HEK293T (cell line): ENCODE measurements around the gene MGST2.

Experiments
- CTCF ChIA-PET: fragments of 350-600 bp; formaldehyde crosslinking; extraction: SDS; loops from one replicate; lab custom pipeline; 2021; ENCODE audit warnings: antibody characterized with exemption, inconsistent platforms; lab: Yijun Ruan, JAX
- POLR2A ChIA-PET: fragments of 350-600 bp; formaldehyde crosslinking; extraction: SDS; loops from one replicate; lab custom pipeline; 2020; ENCODE audit warnings: antibody characterized with exemption, inconsistent platforms; lab: Yijun Ruan, JAX
- DNase-seq: peaks from one replicate; pipeline ENCODE4 v3.0.0; 2012; ENCODE audit warnings: mixed read lengths; ENCODE audit errors: extremely low spot score
- ARNT ChIP-seq: fragments of 450-650 bp; IDR thresholded peaks from 2 replicates; pipeline ENCODE4 v1.6.1; 2017; ENCODE audit warnings: mild to moderate bottlenecking
- BHLHE40 ChIP-seq: fragments of 450-650 bp; IDR thresholded peaks from 2 replicates; pipeline ENCODE4 v1.6.1; 2016; ENCODE audit warnings: mild to moderate bottlenecking, moderate library complexity, borderline replicate concordance
- CTBP1 ChIP-seq: fragments of 450-650 bp; IDR thresholded peaks from 2 replicates; pipeline ENCODE4 v1.6.1; 2016; ENCODE audit warnings: borderline replicate concordance
- ELF4 ChIP-seq: fragments of 450-650 bp; IDR thresholded peaks from 2 replicates; pipeline ENCODE4 v1.6.1; 2017; ENCODE audit warnings: antibody characterized with exemption
- FOXA1 ChIP-seq: fragments of 450-650 bp; IDR thresholded peaks from 2 replicates; pipeline ENCODE4 v1.6.1; 2016; ENCODE audit warnings: mild to moderate bottlenecking
- FOXK2 ChIP-seq: fragments of 450-650 bp; IDR thresholded peaks from 2 replicates; pipeline ENCODE4 v1.6.1; 2016; ENCODE audit warnings: mild to moderate bottlenecking
- FOXM1 ChIP-seq: fragments of 450-650 bp; IDR thresholded peaks from 2 replicates; pipeline ENCODE4 v1.6.1; 2017; ENCODE audit warnings: mild to moderate bottlenecking, borderline replicate concordance
- HDGF ChIP-seq: fragments of 450-650 bp; IDR thresholded peaks from 2 replicates; pipeline ENCODE4 v1.6.1; 2017; ENCODE audit warnings: antibody characterized with exemption, borderline replicate concordance
- L3MBTL2 ChIP-seq: fragments of 450-650 bp; conservative IDR thresholded peaks from 2 replicates; pipeline ENCODE4 v1.6.1; 2016; ENCODE audit warnings: mild to moderate bottlenecking
- LEF1 ChIP-seq: fragments of 450-650 bp; IDR thresholded peaks from 2 replicates; pipeline ENCODE4 v1.6.1; 2017; ENCODE audit warnings: mild to moderate bottlenecking, borderline replicate concordance
- NFRKB ChIP-seq: fragments of 450-650 bp; IDR thresholded peaks from 2 replicates; pipeline ENCODE4 v1.6.1; 2016; ENCODE audit warnings: mild to moderate bottlenecking, moderate library complexity
- SP1 ChIP-seq: fragments of 450-650 bp; IDR thresholded peaks from 2 replicates; pipeline ENCODE4 v1.6.1; 2017
- SUZ12 ChIP-seq: fragments of 450-650 bp; IDR thresholded peaks from 2 replicates; pipeline ENCODE4 v1.6.1; 2016; ENCODE audit warnings: mild to moderate bottlenecking
- TARDBP ChIP-seq: fragments of 450-650 bp; IDR thresholded peaks from 2 replicates; pipeline ENCODE4 v1.6.1; 2016
- ZNF384 ChIP-seq: fragments of 450-650 bp; IDR thresholded peaks from 2 replicates; pipeline ENCODE4 v1.6.1; 2016
- TF ChIP-seq, protein P1 (sequence below): fragments of 450-650 bp; IDR thresholded peaks from 2 replicates; pipeline ENCODE4 v1.6.1; 2016

MGST2 gene

DNA sequence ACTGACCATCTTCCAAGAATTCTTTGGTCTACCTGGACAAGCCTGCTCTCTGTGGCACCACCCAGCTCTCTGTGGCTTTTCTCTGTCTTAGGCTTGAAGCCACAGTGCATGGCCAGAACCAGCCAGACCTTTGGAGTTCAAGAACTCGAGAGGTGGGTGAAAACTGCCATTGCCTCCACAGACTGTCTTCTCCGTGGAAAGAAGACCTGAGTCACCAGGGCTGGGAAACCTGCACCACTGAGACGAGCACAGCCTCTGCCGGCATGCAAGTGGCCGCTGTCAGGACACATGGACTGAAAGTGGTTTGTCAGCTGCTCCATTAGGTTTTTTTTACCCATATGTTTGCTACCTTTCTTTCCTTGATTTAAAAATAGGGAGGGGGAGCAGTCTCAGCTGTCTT, 74.5 kb downstream of the MGST2 start:
- no peak for DNase-seq
- POLR2A ChIA-PET = no interaction called here
- TF ChIP-seq ZNF384 (no peak), FOXM1 (no peak), ARNT (no peak), NFRKB (no peak), SUZ12 (no peak), ELF4 (no peak), FOXK2 (no peak), FOXA1 (no peak), LEF1 (no peak), TARDBP (no peak), L3MBTL2 (no peak), BHLHE40 (no peak), SP1 (no peak), CTBP1 (no peak), HDGF (no peak)
- TF ChIP-seq, protein P1, sequence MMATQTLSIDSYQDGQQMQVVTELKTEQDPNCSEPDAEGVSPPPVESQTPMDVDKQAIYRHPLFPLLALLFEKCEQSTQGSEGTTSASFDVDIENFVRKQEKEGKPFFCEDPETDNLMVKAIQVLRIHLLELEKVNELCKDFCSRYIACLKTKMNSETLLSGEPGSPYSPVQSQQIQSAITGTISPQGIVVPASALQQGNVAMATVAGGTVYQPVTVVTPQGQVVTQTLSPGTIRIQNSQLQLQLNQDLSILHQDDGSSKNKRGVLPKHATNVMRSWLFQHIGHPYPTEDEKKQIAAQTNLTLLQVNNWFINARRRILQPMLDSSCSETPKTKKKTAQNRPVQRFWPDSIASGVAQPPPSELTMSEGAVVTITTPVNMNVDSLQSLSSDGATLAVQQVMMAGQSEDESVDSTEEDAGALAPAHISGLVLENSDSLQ = no peak
- CTCF ChIA-PET = interaction anchor here (0.6 to 1.6 kb wide), 8 partner anchors 10 to 620 kb away, joined by 3 to 7 read pairs (median 4); no protein-coding TSS in a partner anchor

DNA sequence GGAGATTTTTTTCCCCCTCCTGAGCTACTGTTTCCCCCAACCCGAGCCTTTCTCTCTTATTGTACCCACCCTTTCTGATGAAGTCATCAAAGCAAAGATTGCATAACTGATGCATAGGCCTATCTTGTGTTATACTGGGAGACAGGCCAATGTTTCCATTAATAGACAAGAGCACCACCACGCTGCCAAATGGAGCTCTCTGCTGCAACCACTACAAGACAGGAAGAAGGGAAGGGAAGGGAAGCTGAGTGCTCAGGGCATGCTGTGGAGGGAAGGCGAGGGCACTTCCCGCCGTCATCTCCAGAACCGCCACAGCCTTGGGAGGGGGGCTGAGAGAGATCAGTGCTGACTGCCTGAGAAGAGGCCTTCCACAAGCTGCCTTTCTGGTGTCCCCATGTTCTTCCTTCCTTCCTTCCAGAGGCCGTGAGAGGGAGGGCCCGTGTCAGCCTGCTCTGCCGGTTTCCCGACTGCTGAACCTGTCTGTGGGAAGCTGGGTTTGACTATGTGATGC, 75.0 kb downstream of the MGST2 start:
- DNase-seq = no peak
- POLR2A ChIA-PET = no interaction called here
- CTCF ChIA-PET = interaction anchor here (0.6 to 1.6 kb wide), 7 partner anchors 9 to 619 kb away, joined by 3 to 7 read pairs (median 4); no protein-coding TSS in a partner anchor
- TF ChIP-seq HDGF (no peak), CTBP1 (no peak), NFRKB (no peak), ELF4 (no peak), TARDBP (no peak), ZNF384 (no peak), L3MBTL2 (no peak), BHLHE40 (no peak)
- TF ChIP-seq, protein P1 = no peak

DNA sequence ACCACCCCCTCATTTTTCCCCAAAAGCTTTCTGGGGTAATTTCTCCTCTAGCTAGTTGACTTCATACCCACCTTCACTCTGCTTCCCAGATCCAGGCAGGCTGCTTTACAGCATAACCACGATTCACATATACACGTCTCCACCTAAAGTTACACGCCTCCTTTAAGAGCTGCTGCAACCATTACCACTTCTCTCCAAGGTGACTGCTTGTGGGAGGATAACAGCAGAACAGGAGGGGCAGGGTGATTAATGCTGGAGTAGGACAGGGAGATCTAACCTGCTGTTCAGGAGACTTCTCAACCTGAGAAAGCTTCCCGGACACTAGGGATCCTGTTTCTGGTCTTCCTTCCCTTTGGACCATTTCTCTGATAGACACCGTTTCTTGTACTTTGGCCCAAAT, 77.4 kb downstream of the MGST2 start:
- no peak for DNase-seq
- ChIA-PET CTCF (interaction anchor here (1.5 kb wide), 1 partner anchor 19 kb away, joined by 4 read pairs; no protein-coding TSS in a partner anchor), POLR2A (interaction anchor here (0.7 kb wide), 1 partner anchor 72 kb away, joined by 3 read pairs; no protein-coding TSS in a partner anchor)
- TF ChIP-seq FOXK2 (no peak), CTBP1 (no peak), FOXA1 (no peak), LEF1 (no peak), SP1 (no peak), ELF4 (no peak), NFRKB (no peak), ARNT (no peak), SUZ12 (no peak), ZNF384 (no peak)

DNA sequence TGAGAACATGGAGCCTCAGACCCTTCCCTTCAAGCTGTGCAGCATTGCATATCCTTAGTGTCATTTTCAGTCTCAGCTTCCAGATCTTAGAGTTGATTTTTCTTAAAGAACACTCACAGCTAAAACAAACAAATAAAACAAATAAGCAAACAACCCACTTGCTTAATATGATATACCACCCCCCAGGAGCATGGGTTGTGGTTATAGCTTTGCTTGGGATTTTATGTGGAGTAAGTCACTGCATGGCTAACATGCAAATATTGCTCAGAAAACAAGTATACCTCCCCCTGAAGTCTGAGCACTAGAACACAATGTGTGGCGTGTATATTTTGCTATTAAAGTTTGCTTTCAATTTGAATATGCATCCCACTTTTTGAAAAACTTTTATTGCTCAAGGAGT, 78.6 kb downstream of the MGST2 start:
- ChIA-PET POLR2A (interaction anchor here (1.4 kb wide), 1 partner anchor 10 kb away, joined by 4 read pairs; no protein-coding TSS in a partner anchor), CTCF (no interaction called here)
- no peak for DNase-seq
- TF ChIP-seq, protein P1 = no peak
- TF ChIP-seq BHLHE40 (no peak), NFRKB (no peak), L3MBTL2 (no peak), ELF4 (no peak)

DNA sequence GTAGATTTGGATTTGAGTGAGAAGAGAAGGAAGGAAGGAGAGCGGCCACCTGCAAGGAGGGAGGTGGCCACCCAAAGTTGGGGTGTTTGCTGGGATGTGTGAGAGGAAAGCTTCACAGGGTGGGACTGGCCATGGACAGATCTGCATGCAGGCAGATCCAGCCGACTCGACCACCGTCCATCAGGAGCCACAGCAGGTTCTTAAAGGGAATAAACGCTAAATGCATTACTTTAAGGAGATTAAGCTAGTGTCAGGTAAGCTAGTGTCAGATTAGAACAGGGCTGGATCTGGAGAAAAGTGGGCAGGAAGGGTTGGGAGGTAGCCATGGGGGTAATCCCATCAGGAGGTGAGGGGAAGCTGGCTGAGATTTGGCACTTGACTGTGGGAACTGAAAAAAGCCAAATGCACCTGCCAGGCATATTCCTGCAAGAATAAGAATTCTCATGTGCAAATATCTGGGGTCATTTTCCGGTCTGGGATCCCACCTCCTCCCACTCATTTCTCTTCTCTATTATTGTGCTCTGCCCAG, 79.6 kb downstream of the MGST2 start:
- DNase-seq = no peak
- POLR2A ChIA-PET = interaction anchor here (1.4 kb wide), 1 partner anchor 10 kb away, joined by 4 read pairs; no protein-coding TSS in a partner anchor
- CTCF ChIA-PET = interaction anchor here (0.6 kb wide), 1 partner anchor 50 kb away, joined by 6 read pairs; no protein-coding TSS in a partner anchor
- TF ChIP-seq SUZ12 (no peak), FOXM1 (no peak)

DNA sequence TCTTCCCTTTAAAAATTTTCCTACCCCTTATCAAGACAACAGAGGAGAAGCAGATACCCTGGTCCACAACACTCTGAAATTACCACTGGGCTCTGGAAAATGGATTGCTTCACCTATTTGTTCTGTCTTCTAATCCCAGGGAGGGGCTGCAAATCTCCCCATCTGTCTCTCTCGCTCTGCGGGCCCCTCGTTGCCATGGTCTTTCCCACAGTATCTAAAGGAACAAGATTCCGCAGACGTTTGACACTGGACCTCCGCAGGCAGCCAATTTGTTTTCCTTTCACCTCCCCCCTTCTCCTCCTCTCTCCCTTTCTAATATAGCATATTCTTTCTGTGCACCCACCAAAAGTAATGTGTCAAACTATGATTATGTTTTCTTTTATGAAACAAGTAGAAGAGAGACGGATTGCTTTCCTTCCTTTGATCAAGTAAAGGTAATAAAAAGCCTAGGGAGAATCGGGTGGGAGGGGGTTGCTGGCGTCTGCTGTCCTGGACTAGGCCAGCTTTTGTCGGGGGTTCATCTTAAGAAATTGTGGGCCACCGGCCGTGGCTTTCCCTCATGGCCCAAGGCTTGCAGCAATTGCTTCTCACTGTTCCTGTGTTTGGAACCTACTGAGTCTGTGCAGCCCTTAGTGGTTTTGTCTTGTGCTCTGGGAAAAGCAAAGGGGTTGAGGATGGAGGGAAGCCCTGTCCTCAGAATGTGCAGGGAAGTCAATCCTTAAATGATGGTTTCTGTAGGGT, 81.0 kb downstream of the MGST2 start:
- POLR2A ChIA-PET = no interaction called here
- CTCF ChIA-PET = no interaction called here
- no peak for DNase-seq

More for the DNA sequence above, 81.0 kb downstream of the MGST2 start:
- no peak for TF ChIP-seq ZNF384
- no peak for TF ChIP-seq ELF4
- no peak for TF ChIP-seq CTBP1
- no peak for TF ChIP-seq SUZ12
- no peak for TF ChIP-seq BHLHE40
- TF ChIP-seq, protein P1 = no peak
- no peak for TF ChIP-seq TARDBP
- TF ChIP-seq HDGF = no peak
- no peak for TF ChIP-seq LEF1
- no peak for TF ChIP-seq FOXM1
- no peak for TF ChIP-seq ARNT
- TF ChIP-seq FOXA1 = no peak
- TF ChIP-seq FOXK2 = no peak
- no peak for TF ChIP-seq L3MBTL2
- TF ChIP-seq SP1 = no peak
- no peak for TF ChIP-seq NFRKB
